C4-2B (cell line): ENCODE data around the gene RELN.

Experiments used
- ZFX ChIP-seq: fragments of 450-650 bp; IDR thresholded peaks from 2 replicates; pipeline ENCODE4 v1.6.1; 2017
- TF ChIP-seq, protein P1 (sequence below): fragments of 450-650 bp; conservative IDR thresholded peaks from 2 replicates; pipeline ENCODE4 v1.5.1; 2017; ENCODE audit warnings: mild to moderate bottlenecking

- TF ChIP-seq, protein P1, sequence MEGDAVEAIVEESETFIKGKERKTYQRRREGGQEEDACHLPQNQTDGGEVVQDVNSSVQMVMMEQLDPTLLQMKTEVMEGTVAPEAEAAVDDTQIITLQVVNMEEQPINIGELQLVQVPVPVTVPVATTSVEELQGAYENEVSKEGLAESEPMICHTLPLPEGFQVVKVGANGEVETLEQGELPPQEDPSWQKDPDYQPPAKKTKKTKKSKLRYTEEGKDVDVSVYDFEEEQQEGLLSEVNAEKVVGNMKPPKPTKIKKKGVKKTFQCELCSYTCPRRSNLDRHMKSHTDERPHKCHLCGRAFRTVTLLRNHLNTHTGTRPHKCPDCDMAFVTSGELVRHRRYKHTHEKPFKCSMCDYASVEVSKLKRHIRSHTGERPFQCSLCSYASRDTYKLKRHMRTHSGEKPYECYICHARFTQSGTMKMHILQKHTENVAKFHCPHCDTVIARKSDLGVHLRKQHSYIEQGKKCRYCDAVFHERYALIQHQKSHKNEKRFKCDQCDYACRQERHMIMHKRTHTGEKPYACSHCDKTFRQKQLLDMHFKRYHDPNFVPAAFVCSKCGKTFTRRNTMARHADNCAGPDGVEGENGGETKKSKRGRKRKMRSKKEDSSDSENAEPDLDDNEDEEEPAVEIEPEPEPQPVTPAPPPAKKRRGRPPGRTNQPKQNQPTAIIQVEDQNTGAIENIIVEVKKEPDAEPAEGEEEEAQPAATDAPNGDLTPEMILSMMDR: no peak
- TF ChIP-seq ZFX: no peak
These were observed 419.7 kb downstream of the RELN start for GRCh38 chr7:103569621-103570305.
